Gastrocnemius medialis (tissue), 4 donors: ENCODE measurements around the gene ARIH1. TPM values are rescaled to one million over a fixed set of nuclear protein-coding genes. Genes with fewer than 3 reads are reported as not detected.

Experiments
- ATAC-seq, 2 donors: fragments of 150-250 bp; one replicate each; pipeline ENCODE4 v1.9.1; 2016
- DNase-seq, 2 donors: peaks; one replicate each; pipeline ENCODE4 v3.0.0-alpha.2; 2019
- H3K27ac ChIP-seq, 4 donors: fragments of 200-600 bp; sonication (generic); 1 replicate in 1 of 4; 2 replicates in 3 of 4; pipeline ENCODE4 v1.5.1; 2016 to 2018; ENCODE audit warnings: mild to moderate bottlenecking in 2 of 4, moderate library complexity in 1 of 4
- H3K27me3 ChIP-seq, 3 donors: fragments of 200-600 bp; sonication (generic) in 2 of 3; 1 replicate in 1 of 3; 2 replicates in 2 of 3; pipeline versions ENCODE4 v1.5.1 to v1.6.0; 2016 to 2019; ENCODE audit warnings: mild to moderate bottlenecking in 1 of 3, moderate library complexity in 1 of 3
- H3K36me3 ChIP-seq, 2 donors: fragments of 200-600 bp; sonication (generic) in 1 of 2; one replicate each; pipeline ENCODE4 v1.5.1; 2017 to 2018
- H3K4me1 ChIP-seq, 2 donors: fragments of 200-600 bp; sonication (generic) in 1 of 2; one replicate each; pipeline ENCODE4 v1.5.1; 2016 to 2017; ENCODE audit warnings: mild to moderate bottlenecking in 2 of 2
- H3K4me3 ChIP-seq, 4 donors: fragments of 200-600 bp; sonication (generic) in 3 of 4; 1 replicate in 1 of 4; 2 replicates in 3 of 4; pipeline ENCODE4 v1.5.1; 2016 to 2019; ENCODE audit warnings: mild to moderate bottlenecking in 2 of 4
- H3K9me3 ChIP-seq, 3 donors: fragments of 200-600 bp; sonication (generic) in 2 of 3; 1 replicate in 1 of 3; 2 replicates in 2 of 3; pipeline ENCODE4 v1.5.1; 2016 to 2019
- CTCF ChIP-seq, 5 experiments: fragments of 450-650 bp in 3 of 5; fragments of 200-600 bp in 2 of 5; sonication (generic) in 2 of 5; IDR thresholded peaks in 4 of 5; conservative IDR thresholded peaks in 1 of 5; 1 replicate in 4 of 5; 2 replicates in 1 of 5; pipeline ENCODE4 v1.5.1; 2016 to 2019; ENCODE audit warnings: antibody characterized with exemption in 5 of 5, mild to moderate bottlenecking in 3 of 5, moderate library complexity in 3 of 5
- POLR2A ChIP-seq, 2 donors: fragments of 450-650 bp; IDR thresholded peaks; one replicate each; pipeline ENCODE4 v1.6.1; 2017; ENCODE audit warnings: antibody characterized with exemption in 2 of 2, mild to moderate bottlenecking in 2 of 2, moderate library complexity in 2 of 2
- in situ Hi-C, 4 donors: fragments of 200-750 bp; cut with MboI; loops; one replicate each; pipeline versions ENCODE4 v1.15.0 to v1.8.0; 2017; ENCODE audit warnings: low sequenced_read_pairs in 4 of 4
- intact Hi-C: fragments of 100-400 bp; cut with DNase I; formaldehyde crosslinking; loops from one replicate; pipeline ENCODE4 v1.15.1; 2023; ENCODE audit warnings: low total_unique reads
- total RNA-seq, 4 donors: library from RNA; depleted of rRNA; stranded (reverse); fragments of >200 nt; gene quantifications; one replicate each; pipeline versions ENCODE4 v1.1.0 to v1.2.3, GENCODE V29; 2016

Gene ARIH1
- total RNA-seq, 4 donors from 2014 or later: 46.3 to 85.6 (median 68.3) TPM

DNA sequence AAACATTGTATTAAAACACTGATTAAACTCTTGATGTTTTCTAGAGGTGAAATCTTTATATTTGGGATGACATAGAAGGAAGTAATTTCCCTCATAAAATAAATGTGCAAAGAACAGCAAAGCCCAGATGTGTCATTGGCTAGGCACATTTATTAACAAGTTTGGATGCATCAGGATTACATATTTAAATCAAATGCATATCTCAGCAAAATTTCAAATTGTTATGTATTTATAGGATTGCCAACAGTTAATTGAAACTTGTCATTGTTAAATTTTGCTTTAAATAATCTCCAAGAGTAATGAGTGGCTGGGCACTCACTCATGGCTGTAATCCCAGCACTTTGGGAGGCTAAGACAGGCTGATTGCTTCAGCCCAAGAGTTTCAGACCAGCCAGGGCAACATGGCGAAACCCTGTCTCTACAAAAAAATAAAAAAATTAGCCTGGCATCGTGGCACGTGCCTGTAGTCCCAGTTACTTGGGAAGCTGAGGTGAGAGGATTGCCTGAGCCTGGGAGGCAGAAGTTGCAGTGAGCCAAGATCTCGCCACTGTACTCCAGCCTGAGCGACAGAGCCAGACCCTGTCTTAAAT lies 28.2 kb downstream of the ARIH1 start:
- ATAC-seq (peak; percentile 36 to 46), DNase-seq (peak in 1 of 2 donors; percentile 22)
- Histone ChIP-seq H3K36me3 (peaks cover 0 to 4% of the 10 kb centered on the region in 2 donors), H3K9me3 (no peaks in the 10 kb centered on the region), H3K4me1 (peaks cover 26 to 37% of the 10 kb centered on the region in 2 donors), H3K27me3 (no peaks in the 10 kb centered on the region), H3K27ac (no peak overlapping the region), H3K4me3 (no peak overlapping the region)
- in situ Hi-C loops: no loop called here
- TF ChIP-seq CTCF (IDR thresholded peaks at IDR 0.05 in 4 of 5, conservative IDR thresholded peaks at IDR 0.05 in 1 of 5) (no peak), POLR2A (IDR thresholded peaks at IDR 0.05) (no peak)
- intact Hi-C loops: no loop called here

DNA sequence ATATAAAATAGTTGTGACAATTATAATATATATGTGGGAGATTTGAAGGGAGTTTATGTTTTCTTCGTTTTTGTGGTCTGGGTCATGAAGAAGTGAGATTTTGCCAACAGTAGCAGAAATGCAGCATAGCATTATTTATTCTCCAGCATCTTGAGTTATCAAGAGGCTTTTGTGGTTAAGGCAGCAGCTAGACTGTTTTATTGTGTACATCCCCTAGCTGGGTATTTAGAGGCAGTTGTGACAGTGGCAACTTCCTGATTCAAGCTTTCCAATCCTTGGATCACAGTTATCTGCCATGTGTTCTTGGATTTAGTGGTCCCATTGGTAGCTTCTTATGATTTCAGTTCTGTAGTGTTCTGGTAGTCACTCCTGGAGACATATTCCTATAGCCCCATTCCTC lies 29.0 kb downstream of the ARIH1 start:
- no peak for DNase-seq
- no peak overlapping the region for H3K27ac ChIP-seq
- no peak overlapping the region for H3K4me3 ChIP-seq
- peaks cover 26 to 29% of the 10 kb centered on the region in 2 donors for H3K4me1 ChIP-seq
- H3K36me3 ChIP-seq: peaks cover 0 to 4% of the 10 kb centered on the region in 2 donors
- intact Hi-C loops: no loop called here
- TF ChIP-seq POLR2A (IDR thresholded peaks at IDR 0.05): no peak
- no peak for TF ChIP-seq CTCF (IDR thresholded peaks at IDR 0.05 in 4 of 5, conservative IDR thresholded peaks at IDR 0.05 in 1 of 5)
- H3K27me3 ChIP-seq: no peaks in the 10 kb centered on the region
- no peaks in the 10 kb centered on the region for H3K9me3 ChIP-seq
- no peak for ATAC-seq
- in situ Hi-C loops: no loop called here

DNA sequence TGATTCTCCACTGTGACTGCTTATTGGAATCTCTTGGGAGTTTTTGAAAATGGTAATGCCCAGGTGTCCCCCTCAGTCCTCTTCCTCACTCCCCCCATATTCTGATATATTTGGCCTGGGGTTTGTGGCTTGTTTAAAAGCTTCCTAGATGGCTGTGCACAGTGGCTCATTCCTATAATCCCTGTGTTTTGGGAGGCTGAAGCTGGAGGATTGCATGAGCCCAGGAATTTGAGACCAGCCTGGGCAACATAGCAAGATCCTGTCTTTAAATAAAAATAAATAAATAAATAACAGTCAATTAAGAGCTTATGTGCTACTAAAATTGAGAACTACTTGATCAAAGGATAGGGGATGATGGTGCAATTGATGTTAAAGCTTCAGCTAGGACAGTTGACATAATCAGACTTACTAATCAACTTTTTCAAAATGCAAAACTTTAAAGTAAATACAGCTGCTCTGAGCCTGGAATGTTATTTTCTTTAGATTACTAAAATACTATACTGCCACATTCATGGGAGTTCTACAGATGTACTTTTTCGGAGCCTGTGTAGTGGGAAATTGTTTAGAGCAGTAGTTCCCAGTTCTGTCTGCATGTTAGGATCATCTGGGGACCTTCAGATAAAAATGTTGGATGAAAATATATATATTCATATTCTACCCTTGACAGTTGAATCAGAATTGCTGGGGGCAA lies 33.4 kb downstream of the ARIH1 start:
- intact Hi-C loops: no loop called here
- TF ChIP-seq CTCF (IDR thresholded peaks at IDR 0.05 in 4 of 5, conservative IDR thresholded peaks at IDR 0.05 in 1 of 5): no peak
- TF ChIP-seq POLR2A (IDR thresholded peaks at IDR 0.05): no peak
- no peak for DNase-seq
- H3K36me3 ChIP-seq: no peaks in the 10 kb centered on the region
- no peak overlapping the region for H3K4me3 ChIP-seq
- H3K9me3 ChIP-seq: no peaks in the 10 kb centered on the region
- H3K4me1 ChIP-seq: peaks cover 10 to 17% of the 10 kb centered on the region in 2 donors
- no peak overlapping the region for H3K27ac ChIP-seq
- no peak for ATAC-seq
- in situ Hi-C loops: no loop called here
- H3K27me3 ChIP-seq: no peaks in the 10 kb centered on the region

GRCh38 chr15:72509484-72509883 lies 35.4 kb downstream of the ARIH1 start:
- Histone ChIP-seq H3K36me3 (no peaks in the 10 kb centered on the region), H3K4me1 (peaks cover 4 to 15% of the 10 kb centered on the region in 2 donors), H3K9me3 (no peaks in the 10 kb centered on the region), H3K27me3 (no peaks in the 10 kb centered on the region), H3K4me3 (no peak overlapping the region), H3K27ac (no peak overlapping the region)
- intact Hi-C loops: no loop called here
- no peak for TF ChIP-seq CTCF (IDR thresholded peaks at IDR 0.05 in 4 of 5, conservative IDR thresholded peaks at IDR 0.05 in 1 of 5)
- TF ChIP-seq POLR2A (IDR thresholded peaks at IDR 0.05): no peak
- no peak for ATAC-seq
- in situ Hi-C loops: no loop called here
- DNase-seq: no peak
